ENCODE measurements around the gene OARD1.

DNA sequence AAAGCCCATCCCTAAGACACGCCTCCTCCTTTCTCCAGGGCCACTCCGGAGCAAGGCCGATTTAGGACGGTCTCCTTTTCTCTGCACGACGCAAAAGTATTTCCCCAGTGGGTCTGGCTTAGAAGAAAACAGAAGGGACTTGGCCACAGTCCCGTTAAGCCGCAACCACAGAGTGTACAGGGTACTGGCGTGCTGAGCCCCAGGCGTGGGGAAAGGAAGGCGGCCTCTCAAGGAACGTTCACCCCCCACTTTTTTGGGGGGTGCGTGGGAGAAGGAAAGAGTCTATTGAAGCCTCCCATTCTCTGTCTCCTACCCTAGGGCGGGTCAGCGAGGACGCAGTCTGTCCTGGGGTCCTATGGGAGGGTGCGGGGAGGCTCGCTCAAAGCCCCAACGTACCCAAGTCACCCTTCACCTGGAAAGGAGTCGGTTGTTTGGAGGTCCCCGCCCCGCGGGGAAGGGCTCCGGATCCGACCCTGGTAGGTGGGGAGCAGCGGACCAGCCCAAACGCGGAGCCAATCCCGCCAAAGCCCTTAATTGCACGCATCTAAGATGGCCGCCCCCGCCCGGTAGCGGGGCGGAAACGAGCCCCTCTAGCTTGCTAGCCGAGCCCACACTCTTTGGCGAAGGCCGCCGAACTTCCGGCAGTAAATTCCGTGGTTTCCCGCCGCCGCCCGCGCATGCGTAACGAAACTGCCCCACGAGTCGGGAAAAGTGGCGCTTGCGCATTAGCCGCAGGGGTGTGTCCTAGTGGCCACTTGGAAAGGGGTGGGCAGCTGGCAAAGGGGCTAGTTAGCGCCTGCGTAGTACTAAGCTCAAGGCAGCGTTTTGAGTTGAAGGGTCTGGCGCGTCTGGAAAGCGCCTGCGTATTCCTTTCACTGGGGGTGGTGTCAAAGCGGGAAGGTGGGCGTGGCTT, at the start of gene OARD1:
- TF ChIP-seq, protein P1, sequence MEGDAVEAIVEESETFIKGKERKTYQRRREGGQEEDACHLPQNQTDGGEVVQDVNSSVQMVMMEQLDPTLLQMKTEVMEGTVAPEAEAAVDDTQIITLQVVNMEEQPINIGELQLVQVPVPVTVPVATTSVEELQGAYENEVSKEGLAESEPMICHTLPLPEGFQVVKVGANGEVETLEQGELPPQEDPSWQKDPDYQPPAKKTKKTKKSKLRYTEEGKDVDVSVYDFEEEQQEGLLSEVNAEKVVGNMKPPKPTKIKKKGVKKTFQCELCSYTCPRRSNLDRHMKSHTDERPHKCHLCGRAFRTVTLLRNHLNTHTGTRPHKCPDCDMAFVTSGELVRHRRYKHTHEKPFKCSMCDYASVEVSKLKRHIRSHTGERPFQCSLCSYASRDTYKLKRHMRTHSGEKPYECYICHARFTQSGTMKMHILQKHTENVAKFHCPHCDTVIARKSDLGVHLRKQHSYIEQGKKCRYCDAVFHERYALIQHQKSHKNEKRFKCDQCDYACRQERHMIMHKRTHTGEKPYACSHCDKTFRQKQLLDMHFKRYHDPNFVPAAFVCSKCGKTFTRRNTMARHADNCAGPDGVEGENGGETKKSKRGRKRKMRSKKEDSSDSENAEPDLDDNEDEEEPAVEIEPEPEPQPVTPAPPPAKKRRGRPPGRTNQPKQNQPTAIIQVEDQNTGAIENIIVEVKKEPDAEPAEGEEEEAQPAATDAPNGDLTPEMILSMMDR (IDR thresholded peaks at IDR 0.05): peak in 3 of 7 experiments; percentile 26 to 38 (median 32)
- TF ChIP-seq POLR2A (IDR thresholded peaks at IDR 0.05): peak; percentile 80 to 93 (median 88)

Data from body of pancreas (tissue), 4 donors.